Measurements from ENCODE around the gene GPATCH1.
"Not testable (repeated sequence)": the region's sequence is repeated elsewhere in the genome, so short reads cannot be mapped to it uniquely, and the experiment has no call there.

GPATCH1 gene

DNA sequence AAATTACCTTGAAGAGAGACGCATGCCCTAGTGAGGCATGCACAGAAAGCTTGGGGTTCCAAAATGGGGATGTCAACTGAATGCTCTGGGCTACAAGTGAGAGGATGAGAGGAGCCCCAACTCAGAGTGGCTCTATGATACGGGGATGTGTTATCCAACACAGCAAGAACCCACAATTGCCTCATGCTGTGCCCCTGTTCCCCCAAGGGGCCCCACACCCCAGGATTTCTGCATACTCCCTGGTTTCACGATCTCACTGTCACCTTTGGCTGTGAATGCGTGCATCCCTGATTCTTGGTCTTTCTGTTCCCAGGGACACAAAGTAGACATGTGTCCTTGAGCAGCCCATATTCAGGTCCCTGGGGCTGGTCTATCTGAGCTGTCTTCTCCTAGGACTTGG lies 80.2 kb downstream of the GPATCH1 start:
- no peak for DNase-seq

DNA sequence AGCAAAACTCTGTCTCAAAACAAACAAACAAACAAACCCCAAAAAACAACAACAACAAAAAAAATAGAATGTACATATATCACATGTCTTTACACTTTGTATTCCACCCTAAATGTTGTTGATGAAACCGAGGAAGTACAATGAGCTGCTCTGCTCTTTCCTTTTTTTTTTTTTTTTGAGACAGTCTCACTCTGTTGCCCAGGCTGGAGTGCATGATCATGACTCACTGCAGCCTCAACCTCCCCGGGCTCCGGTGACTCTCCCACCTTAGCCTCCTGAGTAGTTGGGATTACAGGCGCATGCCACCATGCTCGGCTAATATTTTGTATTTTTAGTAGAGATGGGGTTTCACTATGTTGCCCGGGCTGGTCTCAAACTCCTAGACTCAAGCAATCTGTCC lies 82.5 kb downstream of the GPATCH1 start:
- DNase-seq, result no peak

DNA sequence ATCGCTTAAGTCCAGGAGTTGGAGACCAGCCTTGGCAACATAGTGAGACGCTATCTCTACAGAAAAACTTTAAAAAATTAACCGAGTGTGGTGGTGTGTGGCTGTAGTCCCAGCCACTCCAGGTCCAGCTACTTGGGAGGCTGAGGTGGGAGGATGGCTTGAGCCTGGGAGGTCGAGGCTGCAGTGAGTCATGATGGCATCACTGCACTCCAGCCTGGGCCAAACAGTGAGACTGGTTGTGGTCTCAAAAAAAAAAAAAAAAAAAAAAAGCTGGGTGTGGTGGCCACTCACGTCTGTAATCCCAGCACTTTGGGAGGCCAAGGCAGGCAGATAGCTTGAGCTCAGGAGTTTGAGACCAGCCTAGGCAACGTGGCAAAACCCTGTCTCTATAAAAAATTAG lies 85.1 kb downstream of the GPATCH1 start:
- not testable (repeated sequence) for DNase-seq

GRCh38 chr19:33167438-33167837 lies 86.5 kb downstream of the GPATCH1 start:
- DNase-seq, result no peak

- DNase-seq, result no peak
Measured at GRCh38 chr19:33168528-33168927, 87.5 kb downstream of the GPATCH1 start.

DNA sequence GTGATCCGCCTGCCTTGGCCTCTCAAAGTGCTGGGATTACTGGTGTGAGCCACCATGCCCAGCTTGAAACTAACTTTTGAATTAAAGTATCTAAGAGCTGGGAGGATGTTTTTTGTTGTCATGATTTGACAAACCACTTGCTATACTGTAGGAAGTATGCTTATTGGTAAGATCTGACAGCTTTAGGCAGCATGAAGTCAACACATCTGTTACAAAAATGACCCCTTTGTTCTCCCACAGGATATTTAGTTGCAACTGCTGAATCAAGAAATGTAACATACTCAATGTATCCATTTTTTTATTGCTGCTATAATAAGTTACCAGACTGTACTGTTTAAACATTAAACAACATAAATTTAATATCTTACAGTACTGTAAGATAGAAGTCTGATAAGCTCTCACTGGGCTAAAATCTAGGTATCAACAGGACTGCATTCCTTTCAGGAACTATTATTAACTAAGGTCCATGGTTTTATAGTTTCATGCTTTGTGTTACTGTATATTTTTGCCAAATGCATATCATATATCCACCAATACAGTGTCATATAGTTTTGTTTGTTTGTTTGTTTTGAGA lies 90.3 kb downstream of the GPATCH1 start:
- no peak for DNase-seq

GRCh38 chr19:33171916-33172359 lies 91.0 kb downstream of the GPATCH1 start:
- DNase-seq, result no peak

GRCh38 chr19:33174186-33174585 lies 93.2 kb downstream of the GPATCH1 start:
- no peak for DNase-seq

DNA sequence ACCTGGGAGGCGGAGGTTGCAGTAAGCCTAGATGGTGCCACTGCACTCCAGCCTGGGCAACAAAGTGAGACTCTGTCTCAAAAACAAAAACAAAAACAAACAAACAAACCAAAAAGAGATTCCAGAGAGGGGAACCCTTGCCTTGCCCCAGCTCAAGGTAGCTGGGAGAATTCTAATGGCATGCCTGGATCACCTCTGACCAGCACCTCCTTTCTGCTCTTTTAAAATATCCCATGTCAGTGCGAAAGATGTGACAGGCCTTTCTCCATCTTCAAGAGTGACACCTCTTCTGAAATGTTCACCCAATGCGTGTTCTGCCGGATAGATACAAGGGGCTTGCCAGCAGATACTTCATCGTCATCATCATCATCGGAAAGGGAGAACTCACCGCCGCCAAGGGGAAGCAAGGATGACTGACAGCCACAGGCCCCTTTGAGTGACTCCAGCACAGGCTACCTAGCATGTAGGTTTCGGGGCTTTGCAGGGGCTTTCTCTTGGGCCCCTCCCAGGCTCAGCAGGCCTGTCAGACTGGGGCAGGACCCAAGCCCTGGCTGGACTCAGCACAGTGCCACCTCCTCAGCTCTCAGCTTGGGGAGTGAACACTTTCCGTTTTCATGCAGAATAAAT lies 94.3 kb downstream of the GPATCH1 start:
- DNase-seq, result no peak

DNA sequence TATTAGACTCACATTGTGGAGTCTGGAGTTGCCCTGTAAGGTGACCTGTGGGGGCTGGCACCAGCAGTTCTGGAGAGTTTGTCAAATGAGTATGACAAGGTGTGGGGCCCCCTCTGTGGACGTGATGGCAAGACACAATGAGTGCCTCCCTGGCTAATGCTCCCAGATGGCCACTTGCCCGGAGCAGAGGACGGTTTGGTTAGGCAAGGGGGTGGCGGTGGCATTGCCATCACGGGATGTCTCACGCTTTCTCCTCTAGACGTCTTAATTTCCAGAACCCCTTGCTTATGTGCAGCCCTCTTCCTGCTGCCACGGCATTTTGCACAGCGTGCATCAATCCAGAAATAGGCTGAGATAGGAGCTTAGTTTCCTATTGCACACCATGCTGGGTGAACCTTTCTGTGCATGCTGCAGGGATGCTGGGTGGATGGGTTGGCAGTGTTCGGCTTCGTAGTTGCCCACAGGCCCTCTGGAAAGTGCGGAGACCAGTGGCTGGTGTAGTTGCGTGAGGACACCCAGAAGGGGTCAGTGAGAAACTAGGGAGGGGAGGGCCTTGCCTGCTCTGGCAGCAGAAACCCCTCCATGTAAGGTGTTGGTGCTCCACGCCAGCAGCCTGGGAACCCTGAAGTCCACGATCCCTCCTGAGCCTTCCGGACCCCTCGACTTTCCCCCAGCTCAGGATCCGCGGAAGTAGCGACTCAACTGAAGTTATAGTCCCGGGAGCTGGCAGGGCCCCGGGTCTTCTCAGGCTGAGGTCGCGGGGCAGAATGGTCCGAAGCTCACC lies 95.1 kb downstream of the GPATCH1 start:
- peak; percentile 18 for DNase-seq

- DNase-seq, result peak; percentile 99
Measured at GRCh38 chr19:33176670-33177416, 95.9 kb downstream of the GPATCH1 start.

- no peak for DNase-seq
Measured at GRCh38 chr19:33177417-33177979, 96.5 kb downstream of the GPATCH1 start.
